GM06990 (cell line): ENCODE results near the gene PBX1.

Source experiments
- DNase-seq: peaks from one replicate; pipeline ENCODE4 v3.0.0-alpha.2; 2011; ENCODE audit not compliant: insufficient read length; ENCODE audit errors: extremely low read depth
- H3K27me3 ChIP-seq: replicated peaks from 2 replicates; pipeline ENCODE4 v1.6.0; 2011; ENCODE audit warnings: low read length; ENCODE audit not compliant: control insufficient read depth, insufficient read depth
- H3K36me3 ChIP-seq: 2 replicates; pipeline ENCODE4 v1.5.1; 2011; ENCODE audit warnings: low read length; ENCODE audit not compliant: control insufficient read depth, insufficient read depth
- H3K4me3 ChIP-seq: replicated peaks from 2 replicates; pipeline ENCODE4 v1.5.1; 2011; ENCODE audit warnings: low read depth, mild to moderate bottlenecking, control low read depth, low read length
- TF ChIP-seq, protein P1 (sequence below): IDR thresholded peaks from 2 replicates; pipeline ENCODE4 v1.5.1; 2011; ENCODE audit warnings: low read length, control low read depth, mild to moderate bottlenecking, inconsistent platforms; ENCODE audit not compliant: insufficient read depth, poor library complexity, severe bottlenecking

PBX1 gene

DNA sequence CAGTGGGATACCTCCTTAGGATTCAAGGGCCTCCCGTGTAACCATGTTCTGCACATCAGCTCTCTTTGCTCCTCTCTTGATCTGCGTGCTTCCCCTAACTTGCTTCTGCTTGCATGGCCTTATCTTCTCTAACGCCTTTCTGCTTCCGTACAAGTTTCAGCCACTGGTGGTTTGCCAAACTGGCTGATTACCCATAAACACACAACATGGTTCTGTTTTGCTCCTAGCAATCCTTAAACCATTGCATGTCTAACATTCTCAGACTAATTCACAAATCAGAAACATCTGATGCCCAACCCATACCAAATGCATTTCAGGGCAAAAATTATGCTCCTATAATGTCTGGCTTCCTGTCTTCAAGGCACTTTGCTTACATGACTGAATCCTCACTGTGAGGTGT is 166.4 kb downstream of the PBX1 start:
- Histone ChIP-seq H3K27me3 (no peaks in the 10 kb centered on the region), H3K36me3 (no peaks in the 10 kb centered on the region), H3K4me3 (no peak overlapping the region)
- TF ChIP-seq, protein P1, sequence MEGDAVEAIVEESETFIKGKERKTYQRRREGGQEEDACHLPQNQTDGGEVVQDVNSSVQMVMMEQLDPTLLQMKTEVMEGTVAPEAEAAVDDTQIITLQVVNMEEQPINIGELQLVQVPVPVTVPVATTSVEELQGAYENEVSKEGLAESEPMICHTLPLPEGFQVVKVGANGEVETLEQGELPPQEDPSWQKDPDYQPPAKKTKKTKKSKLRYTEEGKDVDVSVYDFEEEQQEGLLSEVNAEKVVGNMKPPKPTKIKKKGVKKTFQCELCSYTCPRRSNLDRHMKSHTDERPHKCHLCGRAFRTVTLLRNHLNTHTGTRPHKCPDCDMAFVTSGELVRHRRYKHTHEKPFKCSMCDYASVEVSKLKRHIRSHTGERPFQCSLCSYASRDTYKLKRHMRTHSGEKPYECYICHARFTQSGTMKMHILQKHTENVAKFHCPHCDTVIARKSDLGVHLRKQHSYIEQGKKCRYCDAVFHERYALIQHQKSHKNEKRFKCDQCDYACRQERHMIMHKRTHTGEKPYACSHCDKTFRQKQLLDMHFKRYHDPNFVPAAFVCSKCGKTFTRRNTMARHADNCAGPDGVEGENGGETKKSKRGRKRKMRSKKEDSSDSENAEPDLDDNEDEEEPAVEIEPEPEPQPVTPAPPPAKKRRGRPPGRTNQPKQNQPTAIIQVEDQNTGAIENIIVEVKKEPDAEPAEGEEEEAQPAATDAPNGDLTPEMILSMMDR: no peak
- no peak for DNase-seq

GRCh38 chr1:164726235-164726634 is 167.3 kb downstream of the PBX1 start:
- Histone ChIP-seq H3K4me3 (no peak overlapping the region), H3K27me3 (no peaks in the 10 kb centered on the region), H3K36me3 (no peaks in the 10 kb centered on the region)
- DNase-seq: no peak
- TF ChIP-seq, protein P1: no peak

- H3K4me3 ChIP-seq: no peak overlapping the region
- no peaks in the 10 kb centered on the region for H3K36me3 ChIP-seq
- TF ChIP-seq, protein P1: no peak
- DNase-seq: no peak
- no peaks in the 10 kb centered on the region for H3K27me3 ChIP-seq
Measured at GRCh38 chr1:164728719-164729118, 169.7 kb downstream of the PBX1 start.

- H3K36me3 ChIP-seq: no peaks in the 10 kb centered on the region
- no peak for DNase-seq
- H3K4me3 ChIP-seq: no peak overlapping the region
- H3K27me3 ChIP-seq: no peaks in the 10 kb centered on the region
- TF ChIP-seq, protein P1: no peak
Measured at GRCh38 chr1:164731161-164731876, 172.3 kb downstream of the PBX1 start.

DNA sequence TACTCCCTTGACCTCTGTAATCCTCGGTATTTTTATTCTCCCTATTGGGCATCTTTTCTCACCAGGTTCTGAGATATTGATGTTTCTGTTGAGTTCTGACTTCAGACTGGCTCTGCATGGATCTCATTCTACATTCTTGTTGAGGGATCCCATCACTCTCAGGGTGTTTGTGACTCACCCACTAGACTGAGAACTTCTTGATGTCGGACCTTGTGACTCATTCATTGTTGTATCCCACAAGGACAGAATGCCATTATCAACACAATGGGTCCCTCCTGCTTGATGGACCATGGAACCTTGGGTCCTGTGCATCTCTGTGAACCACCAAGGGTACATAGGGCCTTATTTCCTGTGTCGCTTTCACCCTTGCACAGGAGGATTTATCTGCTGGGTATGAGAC is 174.1 kb downstream of the PBX1 start:
- no peaks in the 10 kb centered on the region for H3K36me3 ChIP-seq
- no peaks in the 10 kb centered on the region for H3K27me3 ChIP-seq
- DNase-seq: no peak
- no peak overlapping the region for H3K4me3 ChIP-seq
- TF ChIP-seq, protein P1: no peak

DNA sequence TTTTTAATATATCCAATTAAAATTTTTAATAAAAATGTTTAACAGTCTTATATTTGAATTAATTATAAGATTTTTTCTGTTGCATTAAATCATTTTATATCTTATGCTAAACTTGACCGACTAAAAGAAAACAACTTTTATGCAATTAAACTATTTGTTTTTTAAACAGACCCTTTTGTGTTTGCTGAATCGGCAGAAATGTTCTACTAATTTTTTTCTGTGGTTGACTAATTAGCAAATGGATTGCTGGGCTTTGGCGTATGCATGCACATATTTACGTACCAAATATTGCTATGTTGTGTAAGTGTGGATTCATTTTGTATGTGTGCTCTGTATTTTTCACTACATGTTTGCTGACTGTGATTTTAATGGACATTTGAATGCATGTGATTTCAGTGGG is 174.8 kb downstream of the PBX1 start:
- no peak for DNase-seq
- no peaks in the 10 kb centered on the region for H3K27me3 ChIP-seq
- H3K36me3 ChIP-seq: no peaks in the 10 kb centered on the region
- TF ChIP-seq, protein P1: no peak
- no peak overlapping the region for H3K4me3 ChIP-seq
